IMR-90 (cell line): ENCODE data around the gene AIP.

Experiments
- BHLHE40 ChIP-seq: fragments of 150-350 bp; IDR thresholded peaks from 2 replicates; pipeline ENCODE4 v1.6.1; 2016; ENCODE audit warnings: mild to moderate bottlenecking, low read depth, low read length
- CHD1 ChIP-seq: IDR thresholded peaks from 2 replicates; pipeline ENCODE4 v1.6.1; 2012; ENCODE audit warnings: low read depth, low read length, improper control_type of control experiment
- MAFK ChIP-seq: IDR thresholded peaks from 2 replicates; pipeline ENCODE4 v1.6.1; 2012; ENCODE audit warnings: low read depth, low read length, improper control_type of control experiment
- MAZ ChIP-seq: IDR thresholded peaks from 2 replicates; pipeline ENCODE4 v1.6.1; 2012; ENCODE audit warnings: low read depth, mild to moderate bottlenecking, low read length, improper control_type of control experiment, moderate library complexity, borderline replicate concordance
- MXI1 ChIP-seq: IDR thresholded peaks from 2 replicates; pipeline ENCODE4 v1.6.1; 2012; ENCODE audit warnings: low read depth, mild to moderate bottlenecking, low read length, moderate library complexity, borderline replicate concordance
- POLR2A ChIP-seq: IDR thresholded peaks from 2 replicates; pipeline ENCODE4 v1.6.1; 2012; ENCODE audit warnings: mild to moderate bottlenecking, low read depth, low read length
- RAD21 ChIP-seq: IDR thresholded peaks from 2 replicates; pipeline ENCODE4 v1.6.1; 2012; ENCODE audit warnings: low read length, improper control_type of control experiment
- RCOR1 ChIP-seq: IDR thresholded peaks from 2 replicates; pipeline ENCODE4 v1.6.1; 2012; ENCODE audit warnings: mild to moderate bottlenecking, low read length, improper control_type of control experiment; ENCODE audit not compliant: insufficient replicate concordance
- SMC3 ChIP-seq: fragments of 150-350 bp; IDR thresholded peaks from 2 replicates; pipeline ENCODE4 v1.6.1; 2016; ENCODE audit warnings: low read depth, mild to moderate bottlenecking, antibody characterized with exemption, low read length, moderate library complexity
- TF ChIP-seq, protein P1 (sequence below): conservative IDR thresholded peaks from 2 replicates; pipeline ENCODE4 v1.5.1; 2012; ENCODE audit warnings: mild to moderate bottlenecking, low read depth, low read length, improper control_type of control experiment
- TF ChIP-seq, protein P2 (sequence below): fragments of 150-350 bp; IDR thresholded peaks from 2 replicates; pipeline ENCODE4 v1.6.1; 2017; ENCODE audit warnings: mild to moderate bottlenecking, antibody characterized with exemption, low read length, low read depth
- TF ChIP-seq, protein P3 (sequence below): fragments of 150-350 bp; IDR thresholded peaks from 2 replicates; pipeline ENCODE4 v1.6.1; 2016; ENCODE audit warnings: low read depth, mild to moderate bottlenecking, low read length, moderate library complexity, borderline replicate concordance

DNA sequence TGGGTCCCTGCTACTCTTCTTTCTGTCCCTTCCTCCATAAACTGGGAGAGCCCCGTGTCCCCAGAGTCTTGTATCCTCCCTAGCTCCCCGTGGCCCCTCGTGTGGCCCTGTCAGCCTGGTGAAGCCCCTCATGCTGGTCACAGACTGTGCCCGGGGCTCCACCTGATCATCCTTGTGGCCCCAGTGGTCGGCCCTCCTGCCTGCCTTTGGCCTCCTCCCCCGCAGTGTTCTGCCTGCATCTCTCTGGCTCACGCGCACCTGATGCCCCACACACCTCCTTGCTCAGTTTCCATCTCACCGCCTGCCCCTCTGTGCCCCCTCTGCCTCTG is 41.6 kb downstream of the AIP start:
- TF ChIP-seq POLR2A (no peak), MAZ (no peak), CHD1 (no peak), RCOR1 (no peak), MAFK (no peak), MXI1 (no peak), SMC3 (no peak), RAD21 (no peak), BHLHE40 (no peak)
- TF ChIP-seq, protein P1, sequence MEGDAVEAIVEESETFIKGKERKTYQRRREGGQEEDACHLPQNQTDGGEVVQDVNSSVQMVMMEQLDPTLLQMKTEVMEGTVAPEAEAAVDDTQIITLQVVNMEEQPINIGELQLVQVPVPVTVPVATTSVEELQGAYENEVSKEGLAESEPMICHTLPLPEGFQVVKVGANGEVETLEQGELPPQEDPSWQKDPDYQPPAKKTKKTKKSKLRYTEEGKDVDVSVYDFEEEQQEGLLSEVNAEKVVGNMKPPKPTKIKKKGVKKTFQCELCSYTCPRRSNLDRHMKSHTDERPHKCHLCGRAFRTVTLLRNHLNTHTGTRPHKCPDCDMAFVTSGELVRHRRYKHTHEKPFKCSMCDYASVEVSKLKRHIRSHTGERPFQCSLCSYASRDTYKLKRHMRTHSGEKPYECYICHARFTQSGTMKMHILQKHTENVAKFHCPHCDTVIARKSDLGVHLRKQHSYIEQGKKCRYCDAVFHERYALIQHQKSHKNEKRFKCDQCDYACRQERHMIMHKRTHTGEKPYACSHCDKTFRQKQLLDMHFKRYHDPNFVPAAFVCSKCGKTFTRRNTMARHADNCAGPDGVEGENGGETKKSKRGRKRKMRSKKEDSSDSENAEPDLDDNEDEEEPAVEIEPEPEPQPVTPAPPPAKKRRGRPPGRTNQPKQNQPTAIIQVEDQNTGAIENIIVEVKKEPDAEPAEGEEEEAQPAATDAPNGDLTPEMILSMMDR: no peak
- TF ChIP-seq, protein P2, sequence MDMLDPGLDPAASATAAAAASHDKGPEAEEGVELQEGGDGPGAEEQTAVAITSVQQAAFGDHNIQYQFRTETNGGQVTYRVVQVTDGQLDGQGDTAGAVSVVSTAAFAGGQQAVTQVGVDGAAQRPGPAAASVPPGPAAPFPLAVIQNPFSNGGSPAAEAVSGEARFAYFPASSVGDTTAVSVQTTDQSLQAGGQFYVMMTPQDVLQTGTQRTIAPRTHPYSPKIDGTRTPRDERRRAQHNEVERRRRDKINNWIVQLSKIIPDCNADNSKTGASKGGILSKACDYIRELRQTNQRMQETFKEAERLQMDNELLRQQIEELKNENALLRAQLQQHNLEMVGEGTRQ: no peak
- TF ChIP-seq, protein P3, sequence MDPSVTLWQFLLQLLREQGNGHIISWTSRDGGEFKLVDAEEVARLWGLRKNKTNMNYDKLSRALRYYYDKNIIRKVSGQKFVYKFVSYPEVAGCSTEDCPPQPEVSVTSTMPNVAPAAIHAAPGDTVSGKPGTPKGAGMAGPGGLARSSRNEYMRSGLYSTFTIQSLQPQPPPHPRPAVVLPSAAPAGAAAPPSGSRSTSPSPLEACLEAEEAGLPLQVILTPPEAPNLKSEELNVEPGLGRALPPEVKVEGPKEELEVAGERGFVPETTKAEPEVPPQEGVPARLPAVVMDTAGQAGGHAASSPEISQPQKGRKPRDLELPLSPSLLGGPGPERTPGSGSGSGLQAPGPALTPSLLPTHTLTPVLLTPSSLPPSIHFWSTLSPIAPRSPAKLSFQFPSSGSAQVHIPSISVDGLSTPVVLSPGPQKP: no peak
